ENCODE data around the gene RAPGEF1. TPM values are rescaled to one million over a fixed set of nuclear protein-coding genes. Genes with fewer than 3 reads are reported as not detected.

Gene RAPGEF1
- total RNA-seq, 1 donor from 2014 or later = 146 TPM

- peaks cover 96% of the 10 kb centered on the region for H3K36me3 ChIP-seq
- DNase-seq = no peak
- no peaks in the 10 kb centered on the region for H3K9me3 ChIP-seq
- no peaks in the 10 kb centered on the region for H3K27me3 ChIP-seq (ENCODE audit: low read depth)
- H3K4me3 ChIP-seq = no peak overlapping the region
- H3K4me1 ChIP-seq = no peaks in the 10 kb centered on the region
- intact Hi-C loops (cut with DNase I) = no loop called here
- peak overlapping the region; percentile 46 for H3K27ac ChIP-seq
- peak; percentile 7 to 18 for ATAC-seq
- TF ChIP-seq, protein P1, sequence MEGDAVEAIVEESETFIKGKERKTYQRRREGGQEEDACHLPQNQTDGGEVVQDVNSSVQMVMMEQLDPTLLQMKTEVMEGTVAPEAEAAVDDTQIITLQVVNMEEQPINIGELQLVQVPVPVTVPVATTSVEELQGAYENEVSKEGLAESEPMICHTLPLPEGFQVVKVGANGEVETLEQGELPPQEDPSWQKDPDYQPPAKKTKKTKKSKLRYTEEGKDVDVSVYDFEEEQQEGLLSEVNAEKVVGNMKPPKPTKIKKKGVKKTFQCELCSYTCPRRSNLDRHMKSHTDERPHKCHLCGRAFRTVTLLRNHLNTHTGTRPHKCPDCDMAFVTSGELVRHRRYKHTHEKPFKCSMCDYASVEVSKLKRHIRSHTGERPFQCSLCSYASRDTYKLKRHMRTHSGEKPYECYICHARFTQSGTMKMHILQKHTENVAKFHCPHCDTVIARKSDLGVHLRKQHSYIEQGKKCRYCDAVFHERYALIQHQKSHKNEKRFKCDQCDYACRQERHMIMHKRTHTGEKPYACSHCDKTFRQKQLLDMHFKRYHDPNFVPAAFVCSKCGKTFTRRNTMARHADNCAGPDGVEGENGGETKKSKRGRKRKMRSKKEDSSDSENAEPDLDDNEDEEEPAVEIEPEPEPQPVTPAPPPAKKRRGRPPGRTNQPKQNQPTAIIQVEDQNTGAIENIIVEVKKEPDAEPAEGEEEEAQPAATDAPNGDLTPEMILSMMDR (IDR thresholded peaks at IDR 0.05) = no peak
Measured at GRCh38 chr9:131578731-131579504, 161.0 kb downstream of the RAPGEF1 start.

DNA sequence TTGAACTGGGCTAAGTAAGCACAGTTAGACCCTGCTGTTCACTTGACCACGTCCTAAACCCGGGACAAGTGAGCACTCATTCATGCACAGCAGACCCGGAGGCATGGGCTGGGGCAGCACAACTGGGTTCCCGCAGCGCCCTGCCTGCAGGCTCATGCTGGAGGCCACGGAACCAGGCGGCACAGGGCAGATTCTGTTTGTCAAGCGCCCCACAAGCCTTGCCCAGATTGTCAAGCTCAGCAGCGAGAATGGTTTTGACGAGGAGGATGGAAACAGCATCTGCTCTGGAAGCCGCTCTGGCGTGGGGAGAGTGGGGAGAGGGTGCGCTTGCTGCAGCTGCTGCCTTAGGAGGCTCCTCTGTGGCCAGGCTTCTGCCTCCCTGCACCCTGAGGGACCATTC is 161.9 kb downstream of the RAPGEF1 start:
- TF ChIP-seq, protein P1 (IDR thresholded peaks at IDR 0.05) = no peak
- intact Hi-C loops (cut with DNase I) = no loop called here
- Histone ChIP-seq H3K4me1 (no peaks in the 10 kb centered on the region), H3K27ac (no peak overlapping the region), H3K4me3 (no peak overlapping the region), H3K27me3 (ENCODE audit: low read depth) (no peaks in the 10 kb centered on the region), H3K9me3 (no peaks in the 10 kb centered on the region), H3K36me3 (peaks cover 91% of the 10 kb centered on the region)
- no peak for DNase-seq
- ATAC-seq = no peak

- Histone ChIP-seq H3K27ac (no peak overlapping the region), H3K4me3 (no peak overlapping the region), H3K27me3 (ENCODE audit: low read depth) (no peaks in the 10 kb centered on the region), H3K4me1 (no peaks in the 10 kb centered on the region), H3K36me3 (peaks cover 88% of the 10 kb centered on the region), H3K9me3 (no peaks in the 10 kb centered on the region)
- no peak for ATAC-seq
- DNase-seq = no peak
- TF ChIP-seq, protein P1 (IDR thresholded peaks at IDR 0.05) = no peak
- intact Hi-C loops (cut with DNase I) = no loop called here
Measured at GRCh38 chr9:131577005-131578000, 162.6 kb downstream of the RAPGEF1 start.

DNA sequence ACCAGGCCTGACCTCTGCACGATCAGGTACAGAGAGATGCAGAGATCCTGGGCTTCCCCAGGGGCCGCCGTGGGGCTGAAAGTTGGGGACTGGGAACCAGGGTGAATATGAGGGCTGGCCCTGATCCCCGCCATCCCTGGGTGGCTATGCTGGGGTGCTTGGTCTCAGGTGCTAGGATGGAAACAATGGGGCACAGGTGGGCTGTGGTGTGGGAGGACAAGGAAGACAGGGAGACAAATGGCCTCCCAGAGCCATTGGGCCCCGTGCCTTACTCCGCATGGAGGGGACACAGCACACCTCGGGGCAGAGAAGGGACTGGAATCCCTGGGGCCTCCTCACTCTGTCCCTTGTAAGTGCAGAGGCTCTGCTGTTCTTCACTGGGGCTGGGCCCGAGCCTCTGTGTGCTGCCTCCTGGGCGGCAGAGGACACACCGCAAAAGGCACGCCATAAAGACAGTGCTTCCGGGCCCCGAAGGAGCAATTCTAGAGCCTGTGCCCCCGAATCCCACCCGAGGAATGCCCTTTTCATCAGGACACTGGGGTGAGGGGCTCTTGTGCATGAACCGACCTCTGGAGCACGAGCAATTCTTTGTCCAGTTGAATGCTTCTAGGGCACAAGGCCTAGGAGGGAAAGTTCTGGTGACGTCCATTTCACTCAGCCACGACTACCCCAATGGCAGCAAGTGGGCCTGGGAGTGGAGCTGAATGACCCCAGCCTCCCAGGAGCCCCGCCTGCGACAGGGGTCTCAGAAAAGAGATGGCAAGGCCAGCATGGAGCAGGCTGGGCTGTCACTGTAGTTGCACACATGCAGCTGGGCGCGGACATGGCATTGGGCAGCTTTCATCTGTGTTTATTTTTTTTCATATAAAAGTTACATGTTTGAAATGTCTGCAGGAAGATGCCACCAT is 163.7 kb downstream of the RAPGEF1 start:
- Histone ChIP-seq H3K27ac (no peak overlapping the region), H3K4me1 (no peaks in the 10 kb centered on the region), H3K4me3 (no peak overlapping the region), H3K27me3 (ENCODE audit: low read depth) (no peaks in the 10 kb centered on the region), H3K9me3 (no peaks in the 10 kb centered on the region), H3K36me3 (peaks cover 88% of the 10 kb centered on the region)
- TF ChIP-seq, protein P1 (IDR thresholded peaks at IDR 0.05) = no peak
- ATAC-seq (no peak), DNase-seq (no peak)
- intact Hi-C loops (cut with DNase I) = no loop called here
